GM21528 (cell line): Measurements from ENCODE around the gene TP53TG3F.
"Not testable (repeated sequence)": the region's sequence is repeated elsewhere in the genome, so short reads cannot be mapped to it uniquely, and the experiment has no call there.

Experiments used
- ATAC-seq: cut with Tn5 transposase; IDR thresholded peaks from one replicate; pipeline ENCODE4 v1.9.1; 2021; ENCODE audit warnings: mild to moderate bottlenecking, moderate library complexity; ENCODE audit not compliant: unreplicated experiment, low FRiP score

The TP53TG3F gene, protein sequence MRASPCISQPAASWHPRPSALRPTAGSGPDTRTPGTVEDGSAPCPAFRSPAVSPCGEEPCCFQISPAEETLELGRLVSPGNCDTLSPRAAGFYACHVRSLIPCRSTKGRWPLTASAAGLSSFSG

DNA sequence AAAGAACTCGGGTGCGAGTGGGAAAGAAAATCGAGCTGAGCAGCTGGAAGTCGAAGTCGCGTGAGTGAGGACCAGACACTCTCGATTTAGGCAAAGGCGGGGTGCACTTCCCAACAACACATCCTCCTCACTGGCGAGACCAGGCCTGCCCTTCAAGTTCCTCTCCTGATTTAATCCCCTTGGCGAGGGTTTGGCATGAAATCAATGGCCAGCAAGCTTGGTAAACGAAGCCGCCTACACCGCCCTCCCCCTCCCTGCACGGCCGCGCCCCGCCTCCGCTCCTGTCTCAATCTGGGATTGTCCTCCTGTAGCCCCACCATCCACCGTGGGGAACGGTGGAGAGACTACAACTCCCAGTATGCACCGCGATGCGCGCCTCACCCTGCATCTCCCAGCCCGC, at the start of gene TP53TG3F:
Gene TP53TG3F, plus strand, starts transcription at position 301 of the 400 bp plus-strand sequence. Its CDS starts 68 bp downstream, at position 369.
- ATAC-seq = not testable (repeated sequence)

DNA sequence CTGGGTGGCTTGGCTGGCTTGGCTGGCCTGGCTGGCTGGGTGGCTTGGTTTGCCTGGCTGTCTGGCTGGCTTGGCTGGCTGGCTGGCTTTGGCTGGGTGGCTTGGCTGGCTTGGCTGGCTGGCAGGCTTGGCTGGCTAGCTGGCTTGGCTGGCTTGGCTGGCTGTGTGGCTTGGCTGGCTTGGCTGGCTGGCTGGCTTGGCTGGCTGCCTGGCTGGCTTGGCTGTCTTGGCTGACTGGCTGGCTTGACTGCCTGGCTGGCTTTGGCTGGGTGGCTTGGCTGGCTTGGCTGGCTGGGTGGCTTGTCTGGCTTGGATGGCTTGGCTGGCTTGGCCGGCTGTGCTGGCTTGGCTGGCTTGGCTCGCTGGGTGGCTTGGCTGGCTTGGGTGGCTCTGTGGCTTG, 32.2 kb downstream of the TP53TG3F start:
- not testable (repeated sequence) for ATAC-seq

DNA sequence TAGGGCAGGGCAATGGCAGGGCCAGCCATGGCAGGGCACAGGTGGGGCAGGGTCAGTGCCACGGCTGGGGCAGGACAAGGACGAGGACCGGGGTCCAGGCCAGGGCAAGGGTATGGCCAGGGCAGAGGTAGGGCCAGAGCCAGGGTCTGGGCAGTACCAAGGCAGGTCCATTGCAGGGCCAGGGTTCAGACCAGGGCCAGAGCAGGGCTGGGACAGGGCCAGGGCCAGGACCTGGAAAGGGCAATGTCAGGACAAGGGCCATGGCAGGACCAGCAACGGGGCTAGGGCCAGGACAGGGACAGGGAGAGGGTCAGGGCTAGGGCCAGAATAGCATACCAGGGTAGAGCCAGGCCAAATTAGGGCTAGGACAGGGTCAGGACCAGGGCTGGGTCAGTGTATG, 47.8 kb downstream of the TP53TG3F start:
- not testable (repeated sequence) for ATAC-seq

DNA sequence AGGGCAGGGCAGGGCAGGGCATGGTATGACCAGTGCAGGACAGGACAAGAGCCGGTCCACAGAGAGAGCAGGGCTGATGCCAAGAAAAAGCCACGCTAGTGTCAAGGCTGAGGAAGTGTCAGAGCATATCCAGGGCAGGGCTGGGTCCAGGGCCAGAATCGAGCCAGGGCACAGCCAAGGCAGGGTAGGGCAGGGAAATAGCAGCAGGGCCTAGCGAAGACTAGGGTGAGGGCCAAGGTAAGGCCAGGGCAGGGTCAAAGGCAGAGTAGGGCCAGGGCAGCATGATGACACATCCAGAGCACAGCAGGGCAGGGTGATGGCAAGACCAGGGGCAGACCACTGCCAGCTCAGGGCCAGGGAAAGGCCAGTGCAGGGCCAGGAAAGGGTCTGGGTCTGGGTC, 49.7 kb downstream of the TP53TG3F start:
- ATAC-seq = not testable (repeated sequence)

DNA sequence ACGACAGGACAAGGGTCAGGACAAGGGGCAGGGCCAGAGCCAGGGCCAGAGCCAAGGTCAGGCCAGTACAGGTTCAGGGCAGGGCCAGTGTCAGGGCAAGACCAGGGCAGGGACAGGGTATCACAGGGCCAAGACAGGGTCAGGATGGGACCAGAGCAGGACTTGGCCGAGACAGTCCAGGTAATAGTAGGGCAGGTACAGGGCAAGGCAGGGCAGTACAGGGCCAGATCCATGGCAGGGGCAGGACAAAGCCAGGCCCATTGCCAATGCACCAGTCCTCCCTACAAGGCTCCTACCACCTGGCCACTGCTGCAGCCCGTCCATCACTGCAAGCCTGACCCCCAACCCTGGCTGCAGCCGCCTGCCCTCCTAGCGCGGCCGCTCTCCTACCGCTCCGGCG, 50.5 kb downstream of the TP53TG3F start:
- not testable (repeated sequence) for ATAC-seq
